BJ (cell line): ENCODE data around the gene PRRG3. TPM values are rescaled to one million over a fixed set of nuclear protein-coding genes. Genes with fewer than 3 reads are reported as not detected.

Experiments
- CTCF ChIA-PET: fragments of 350-600 bp; formaldehyde crosslinking; extraction: SDS; loops from one replicate; lab custom pipeline; 2021; ENCODE audit warnings: antibody characterized with exemption, inconsistent platforms; lab: Yijun Ruan, JAX
- POLR2A ChIA-PET: fragments of 300-600 bp; sonication (Branson Sonifier 250); formaldehyde crosslinking; extraction: SDS; loops from one replicate; lab custom pipeline; 2021; ENCODE audit warnings: antibody characterized with exemption; lab: Charles Lee
- DNase-seq: peaks from one replicate; pipeline ENCODE4 v3.0.0-alpha.2; 2011; ENCODE audit warnings: low read depth
- H3K27me3 ChIP-seq: 2 replicates; pipeline ENCODE4 v1.6.0; 2011; ENCODE audit warnings: low read length; ENCODE audit not compliant: control insufficient read depth, insufficient read depth
- H3K36me3 ChIP-seq: 2 replicates; pipeline ENCODE4 v1.5.1; 2011; ENCODE audit warnings: low read length; ENCODE audit not compliant: control insufficient read depth, insufficient read depth
- H3K4me3 ChIP-seq: 2 replicates; pipeline ENCODE4 v1.5.1; 2011; ENCODE audit warnings: low read depth, mild to moderate bottlenecking, control low read depth, low read length
- polyA plus RNA-seq: library from polyadenylated mRNA; depleted of rRNA; stranded (reverse); fragments of >200 nt; gene quantifications from 2 replicates; pipeline ENCODE4 v1.2.3, GENCODE V29; 2011
- TF ChIP-seq, protein P1 (sequence below): IDR thresholded peaks from 2 replicates; pipeline ENCODE4 v1.5.1; 2011; ENCODE audit warnings: low read depth, mild to moderate bottlenecking, control low read depth, inconsistent platforms, low read length, moderate library complexity; ENCODE audit not compliant: insufficient read depth

The PRRG3 gene
- polyA plus RNA-seq, 1 experiment, result not detected

DNA sequence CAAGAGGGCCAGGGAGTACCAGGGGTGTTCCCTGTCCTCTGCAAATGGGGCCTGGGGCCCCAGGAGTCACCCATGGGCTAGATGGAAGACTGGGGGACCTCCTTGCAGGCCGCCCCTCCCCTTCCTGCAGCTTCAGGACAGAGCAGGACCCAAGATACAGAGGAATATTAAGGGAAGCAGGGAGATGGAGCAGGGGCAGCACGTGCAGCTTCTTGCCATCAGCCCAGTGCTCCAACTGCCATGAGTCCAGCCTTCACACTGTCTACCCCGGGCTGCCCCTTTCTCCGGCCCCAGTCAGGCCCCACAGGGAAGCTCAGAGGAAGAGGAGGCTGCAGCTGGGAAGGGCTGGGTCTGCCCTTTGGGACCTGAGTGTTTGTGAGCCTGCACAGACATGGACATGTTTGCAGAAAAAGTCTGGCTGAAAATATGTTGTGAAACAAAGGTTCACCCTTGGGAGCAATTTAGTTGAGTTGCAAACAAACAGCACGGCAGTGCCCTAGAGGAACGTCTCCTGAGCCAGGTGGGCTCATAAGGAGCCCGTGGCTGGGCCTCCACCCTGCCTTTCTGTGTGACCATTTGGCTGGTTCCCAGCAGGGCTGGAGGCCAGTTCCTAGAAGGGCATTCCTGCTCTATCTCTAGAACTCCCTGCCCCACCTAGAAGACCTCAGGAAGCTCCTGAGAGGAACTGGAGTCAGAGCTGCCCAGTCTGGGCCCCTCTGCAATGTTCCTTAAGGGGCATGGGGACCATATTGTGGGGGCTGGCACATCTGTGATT is 29.5 kb downstream of the PRRG3 start:
- DNase-seq, result no peak
- Histone ChIP-seq H3K27me3 (no peaks in the 10 kb centered on the region), H3K36me3 (no peaks in the 10 kb centered on the region), H3K4me3 (no peak overlapping the region)
- TF ChIP-seq, protein P1, sequence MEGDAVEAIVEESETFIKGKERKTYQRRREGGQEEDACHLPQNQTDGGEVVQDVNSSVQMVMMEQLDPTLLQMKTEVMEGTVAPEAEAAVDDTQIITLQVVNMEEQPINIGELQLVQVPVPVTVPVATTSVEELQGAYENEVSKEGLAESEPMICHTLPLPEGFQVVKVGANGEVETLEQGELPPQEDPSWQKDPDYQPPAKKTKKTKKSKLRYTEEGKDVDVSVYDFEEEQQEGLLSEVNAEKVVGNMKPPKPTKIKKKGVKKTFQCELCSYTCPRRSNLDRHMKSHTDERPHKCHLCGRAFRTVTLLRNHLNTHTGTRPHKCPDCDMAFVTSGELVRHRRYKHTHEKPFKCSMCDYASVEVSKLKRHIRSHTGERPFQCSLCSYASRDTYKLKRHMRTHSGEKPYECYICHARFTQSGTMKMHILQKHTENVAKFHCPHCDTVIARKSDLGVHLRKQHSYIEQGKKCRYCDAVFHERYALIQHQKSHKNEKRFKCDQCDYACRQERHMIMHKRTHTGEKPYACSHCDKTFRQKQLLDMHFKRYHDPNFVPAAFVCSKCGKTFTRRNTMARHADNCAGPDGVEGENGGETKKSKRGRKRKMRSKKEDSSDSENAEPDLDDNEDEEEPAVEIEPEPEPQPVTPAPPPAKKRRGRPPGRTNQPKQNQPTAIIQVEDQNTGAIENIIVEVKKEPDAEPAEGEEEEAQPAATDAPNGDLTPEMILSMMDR, result no peak
- ChIA-PET CTCF (no interaction called here), POLR2A (no interaction called here)

DNA sequence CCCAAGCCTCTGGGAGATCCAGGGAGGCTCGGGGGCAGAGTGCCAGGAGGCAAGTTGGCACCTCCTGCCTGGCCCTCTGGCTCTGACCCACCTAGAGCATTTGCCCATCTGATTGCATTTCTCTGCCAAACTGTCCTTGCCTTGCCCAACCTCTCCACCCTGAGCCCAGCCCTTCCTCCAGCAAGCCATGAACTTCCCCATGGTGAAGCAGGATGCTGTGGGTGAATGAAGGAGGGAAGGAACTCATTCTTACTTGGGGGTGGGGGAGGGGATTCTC is 30.0 kb downstream of the PRRG3 start:
- ChIA-PET CTCF (no interaction called here), POLR2A (no interaction called here)
- DNase-seq, result no peak
- H3K4me3 ChIP-seq, result no peak overlapping the region
- no peaks in the 10 kb centered on the region for H3K27me3 ChIP-seq
- H3K36me3 ChIP-seq, result no peaks in the 10 kb centered on the region
- TF ChIP-seq, protein P1, result no peak

DNA sequence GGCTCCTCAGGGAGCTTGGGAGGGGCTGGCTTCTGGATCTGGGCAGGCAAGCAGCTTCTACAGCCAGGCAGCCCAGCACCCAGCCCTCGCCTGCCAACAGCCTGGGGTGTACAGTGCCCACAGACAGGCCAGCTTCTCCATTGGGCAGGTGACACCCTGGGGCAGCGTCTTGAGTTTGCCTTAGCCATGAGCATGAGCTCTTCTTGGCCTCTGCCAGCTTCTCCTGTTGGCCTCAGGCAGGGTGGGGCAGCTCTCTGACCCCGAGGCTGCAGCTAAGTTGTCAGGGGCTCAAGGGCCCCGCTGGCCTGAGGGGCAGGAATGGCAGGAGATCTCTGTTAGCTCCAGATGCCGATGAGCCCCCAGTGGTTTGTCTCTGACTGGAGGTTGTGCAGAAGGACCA is 31.5 kb downstream of the PRRG3 start:
- no peak for DNase-seq
- Histone ChIP-seq H3K4me3 (no peak overlapping the region), H3K36me3 (no peaks in the 10 kb centered on the region), H3K27me3 (no peaks in the 10 kb centered on the region)
- ChIA-PET CTCF (interaction anchor here (0.8 kb wide), 1 partner anchor 9 kb away, joined by 3 read pairs; no protein-coding TSS in a partner anchor), POLR2A (no interaction called here)
- TF ChIP-seq, protein P1, result no peak

DNA sequence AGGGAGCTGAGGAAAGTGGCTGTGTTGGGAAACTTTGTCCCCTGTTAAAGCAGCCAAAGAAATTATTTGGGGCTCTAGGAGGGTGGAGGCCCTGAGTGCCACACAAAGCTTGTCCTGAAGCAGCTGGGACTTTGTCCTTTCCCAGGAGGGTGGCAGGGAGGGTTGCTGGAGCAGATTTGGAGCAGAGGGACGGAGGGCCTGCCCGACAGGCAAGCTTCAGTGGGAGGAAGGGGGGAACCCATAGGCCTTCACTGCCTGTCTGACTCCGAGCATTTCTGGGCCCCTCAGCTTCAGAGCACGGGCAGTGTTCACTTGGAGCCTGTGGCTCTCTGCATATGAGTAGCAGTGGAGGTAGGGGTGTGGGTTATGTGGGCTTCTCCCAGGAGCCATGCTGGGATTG is 32.1 kb downstream of the PRRG3 start:
- no peak for DNase-seq
- Histone ChIP-seq H3K36me3 (no peaks in the 10 kb centered on the region), H3K4me3 (no peak overlapping the region), H3K27me3 (no peaks in the 10 kb centered on the region)
- ChIA-PET CTCF (no interaction called here), POLR2A (no interaction called here)
- TF ChIP-seq, protein P1, result no peak

DNA sequence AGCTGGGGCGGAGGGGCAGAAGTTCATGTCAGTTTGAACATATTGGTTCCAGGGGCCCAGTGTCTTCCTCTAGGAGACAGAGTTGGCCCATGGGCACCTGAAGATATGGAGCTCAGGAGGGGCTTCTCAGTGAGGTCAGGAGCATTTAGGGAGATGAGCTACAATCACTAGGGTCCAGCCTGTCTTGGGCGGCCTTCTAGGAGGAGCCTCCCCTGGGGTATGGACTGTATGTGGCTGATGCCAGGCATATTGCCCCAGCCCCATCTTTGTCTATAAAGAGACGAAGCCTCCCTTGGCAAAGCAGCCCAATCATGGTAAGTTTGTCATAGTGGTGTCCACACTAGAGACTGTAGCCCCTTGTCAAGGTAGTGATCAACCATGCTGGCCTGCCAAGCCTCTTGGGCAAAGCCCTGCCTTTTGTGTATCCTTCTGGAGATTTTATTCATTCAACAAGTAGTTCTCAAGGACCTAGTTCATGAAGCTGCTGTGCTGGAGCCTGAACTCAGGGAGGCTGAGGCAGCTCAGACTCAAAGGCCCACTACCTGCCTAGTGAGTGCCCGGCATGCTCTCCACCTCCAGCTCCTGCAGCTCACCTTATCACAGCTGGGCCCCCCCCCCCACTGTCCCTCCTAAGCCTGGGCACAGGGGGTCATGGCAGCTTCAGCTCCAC is 33.9 kb downstream of the PRRG3 start:
- DNase-seq, result no peak
- no peaks in the 10 kb centered on the region for H3K27me3 ChIP-seq
- POLR2A ChIA-PET, result no interaction called here
- H3K4me3 ChIP-seq, result no peak overlapping the region
- no peaks in the 10 kb centered on the region for H3K36me3 ChIP-seq
- CTCF ChIA-PET, result interaction anchor here (0.7 kb wide), 1 partner anchor 21 kb away, joined by 4 read pairs; no protein-coding TSS in a partner anchor
- TF ChIP-seq, protein P1, result no peak
